Kidney (tissue), 14 donors: Measurements from ENCODE around the gene KCNIP1. TPM values are rescaled to one million over a fixed set of nuclear protein-coding genes. Genes with fewer than 3 reads are reported as not detected.

ENCODE experiments used
- DNase-seq, 5 donors: peaks; one replicate each; pipeline ENCODE4 v3.0.0-alpha.2; 2013 to 2020
- FAIRE-seq: peaks from 2 replicates; lab custom pipeline; 2012; peaks lifted over from hg19 to GRCh38; lab: Jason Lieb, UNC
- H3K27ac ChIP-seq, 2 donors: one replicate each; pipeline ENCODE4 v1.7.0; 2013; ENCODE audit warnings: low read depth in 2 of 2, low read length in 2 of 2, inconsistent platforms in 1 of 2
- H3K27me3 ChIP-seq: one replicate; pipeline ENCODE4 v1.7.1; 2013; ENCODE audit warnings: low read length, inconsistent platforms; ENCODE audit not compliant: control insufficient read depth, insufficient read depth
- H3K36me3 ChIP-seq, 3 donors: one replicate each; pipeline versions ENCODE4 v1.7.0 to v1.7.1; 2013; ENCODE audit warnings: low read length in 3 of 3, control low read depth in 1 of 3, inconsistent platforms in 1 of 3; ENCODE audit not compliant: insufficient read depth in 3 of 3, control insufficient read depth in 2 of 3
- H3K4me1 ChIP-seq, 3 donors: one replicate each; pipeline versions ENCODE4 v1.7.0 to v1.7.1; 2013; ENCODE audit warnings: low read length in 3 of 3, inconsistent platforms in 1 of 3, low read depth in 1 of 3; ENCODE audit not compliant: control insufficient read depth in 2 of 3, insufficient read depth in 2 of 3
- H3K4me3 ChIP-seq, 3 donors: one replicate each; pipeline versions ENCODE4 v1.7.0 to v1.8.1; 2013; ENCODE audit warnings: low read length in 3 of 3, control low read depth in 1 of 3, inconsistent platforms in 1 of 3
- H3K9ac ChIP-seq, 3 donors: one replicate each; pipeline versions ENCODE4 v1.7.0 to v1.7.1; 2013; ENCODE audit warnings: low read length in 3 of 3, control low read depth in 1 of 3, inconsistent platforms in 1 of 3
- H3K9me3 ChIP-seq, 3 donors: one replicate each; pipeline versions ENCODE4 v1.7.0 to v1.7.1; 2013; ENCODE audit warnings: low read length in 3 of 3, control low read depth in 1 of 3, inconsistent platforms in 1 of 3; ENCODE audit not compliant: control insufficient read depth in 2 of 3, insufficient read depth in 1 of 3
- CTCF ChIP-seq: IDR thresholded peaks from 3 replicates; pipeline ENCODE4 v1.5.1; 2012; ENCODE audit warnings: mild to moderate bottlenecking, moderate library complexity, borderline replicate concordance; ENCODE audit not compliant: insufficient read depth; ENCODE audit errors: extremely low read depth
- intact Hi-C: fragments of 100-400 bp; cut with DNase I; formaldehyde crosslinking; loops from one replicate; pipeline ENCODE4 v1.11.1; 2022
- polyA plus RNA-seq: library from polyadenylated mRNA; stranded (reverse); fragments of 350-450 nt; fragmentation: Illumina TruSeq; extraction: RNeasy Lipid Tissue Mini Kit (QIAGEN cat#74804); gene quantifications from one replicate; pipeline ENCODE4 v1.2.3, GENCODE V29; 2014; ENCODE audit warnings: low read depth, low replicate concordance; ENCODE audit not compliant: insufficient read depth
- total RNA-seq: library from RNA; stranded (reverse); fragmentation: NEBNext Ultra II Directional; extraction: Animal tissue kit (Norgen Biotek cat#: 25700); gene quantifications from one replicate; pipeline ENCODE4 v1.2.1, GENCODE V29; 2021
- donor health status: control.
- donor health status: control.
- donor health status: control.
- donor health status: control.
- donor health status: control.
- donor health status: DM: yes; HTN: yes; CAD: no.
- donor health status: Normal renal cell carcinoma (clear cell type).

Gene KCNIP1
- total and polyA plus RNA-seq, 2 donors from 2014 or later: 1.8 to 3.1 TPM

DNA sequence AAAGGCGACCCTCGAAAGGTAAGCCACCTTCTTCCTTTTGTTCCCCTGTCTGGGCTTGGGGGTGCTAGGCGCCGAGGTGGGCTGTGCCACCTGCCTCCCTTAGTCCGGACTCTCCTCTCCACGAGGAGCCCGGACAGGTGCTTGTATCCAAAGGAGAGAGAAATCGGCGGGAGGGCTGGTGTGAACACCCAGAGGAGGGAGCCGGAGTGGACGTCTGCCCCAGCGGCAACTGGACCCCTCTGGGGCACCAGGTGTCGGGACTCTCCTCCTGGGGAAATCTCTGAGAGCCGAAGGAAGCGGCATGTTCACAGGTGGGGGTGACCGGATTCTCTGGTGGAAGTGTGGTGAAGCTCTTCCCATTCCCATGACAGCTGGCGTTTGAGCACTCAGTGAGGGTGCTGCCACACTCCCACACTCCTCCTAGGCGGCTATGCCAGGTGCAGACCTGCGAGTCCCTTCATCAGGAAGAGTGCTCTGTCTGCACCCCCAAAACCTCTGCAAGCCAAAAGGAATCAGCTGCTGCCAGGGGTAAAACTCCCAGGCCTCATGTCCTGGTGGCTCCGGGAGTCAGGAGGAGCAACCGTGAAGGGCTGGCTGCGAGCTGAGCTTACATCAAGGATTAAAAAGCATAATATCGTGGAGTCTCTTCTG, 921 bp downstream of the KCNIP1 start:
- peaks cover 0 to 5% (median 0%) of the 10 kb centered on the region in 3 donors for H3K9me3 ChIP-seq
- intact Hi-C loops: no loop called here
- no peaks in the 10 kb centered on the region for H3K36me3 ChIP-seq
- no peaks in the 10 kb centered on the region for H3K4me1 ChIP-seq
- no peak for TF ChIP-seq CTCF
- FAIRE-seq (no peak), DNase-seq (peak in 2 of 5 donors; percentile 29 to 61)
- no peak overlapping the region for H3K9ac ChIP-seq
- H3K4me3 ChIP-seq: peak overlapping the region in 1 of 3 donors; percentile 29
- no peaks in the 10 kb centered on the region for H3K27me3 ChIP-seq
- no peak overlapping the region for H3K27ac ChIP-seq

DNA sequence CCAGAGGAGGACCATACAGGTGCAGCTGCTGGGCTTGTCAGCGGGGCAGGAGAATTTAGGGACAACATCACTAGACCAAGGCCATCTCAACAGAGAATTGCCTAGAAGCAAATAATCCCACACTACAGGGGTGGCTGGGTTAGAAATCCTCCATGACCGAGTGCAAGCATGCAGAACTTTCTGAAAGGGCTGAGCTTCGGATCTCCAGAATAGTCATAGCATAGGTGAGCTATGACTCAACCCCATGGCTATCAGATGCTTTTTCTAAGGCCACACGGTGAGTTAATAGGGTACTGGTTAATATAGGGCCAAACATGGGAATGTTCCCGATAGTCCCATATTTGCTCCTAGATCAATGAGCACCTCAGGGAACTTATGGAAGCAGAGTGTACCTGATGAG, 4.2 kb downstream of the KCNIP1 start:
- no peaks in the 10 kb centered on the region for H3K36me3 ChIP-seq
- DNase-seq (no peak), FAIRE-seq (no peak)
- intact Hi-C loops: no loop called here
- H3K4me1 ChIP-seq: no peaks in the 10 kb centered on the region
- H3K9ac ChIP-seq: no peak overlapping the region
- H3K27me3 ChIP-seq: no peaks in the 10 kb centered on the region
- H3K9me3 ChIP-seq: no peaks in the 10 kb centered on the region
- TF ChIP-seq CTCF: no peak
- peak overlapping the region in 1 of 2 donors; percentile 58 for H3K27ac ChIP-seq
- H3K4me3 ChIP-seq: no peak overlapping the region

DNA sequence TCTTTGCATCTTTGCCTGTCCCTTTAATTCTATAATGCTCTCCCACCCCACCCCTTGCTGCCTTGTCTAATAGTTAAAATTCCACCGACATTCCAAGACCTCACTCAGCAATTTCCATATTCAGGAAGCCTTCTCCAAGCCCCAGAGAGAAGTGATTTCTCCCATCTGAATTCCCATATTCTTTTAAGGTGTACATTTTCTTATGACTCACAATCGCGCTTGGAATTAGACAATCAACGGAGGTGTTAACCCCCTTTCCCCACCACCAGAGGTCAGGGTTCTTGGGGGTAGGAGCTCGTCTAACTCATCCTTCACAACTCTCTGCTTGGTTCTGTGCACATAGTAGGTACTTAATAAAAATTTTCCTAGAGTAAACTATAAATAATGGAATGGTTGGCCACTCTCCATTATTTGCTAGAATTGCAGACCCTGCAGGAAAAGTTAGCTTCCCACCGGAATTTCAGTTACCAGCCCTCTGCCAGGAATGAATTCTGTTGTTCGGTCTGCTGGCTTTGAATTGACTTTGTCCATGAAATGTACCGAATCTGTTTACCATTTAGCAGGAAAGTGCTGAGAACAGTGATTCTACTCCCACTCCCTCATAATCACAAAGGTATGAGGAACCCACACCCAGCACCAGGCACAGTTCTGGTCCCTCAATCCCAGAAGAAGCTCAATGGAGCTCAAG, 5.0 kb downstream of the KCNIP1 start:
- no peak for TF ChIP-seq CTCF
- FAIRE-seq: no peak
- Histone ChIP-seq H3K27ac (no peak overlapping the region), H3K9me3 (no peaks in the 10 kb centered on the region), H3K36me3 (no peaks in the 10 kb centered on the region), H3K9ac (no peak overlapping the region), H3K4me1 (no peaks in the 10 kb centered on the region), H3K4me3 (no peak overlapping the region), H3K27me3 (no peaks in the 10 kb centered on the region)
- intact Hi-C loops: no loop called here
- peak in 2 of 5 donors; percentile 35 to 49 for DNase-seq
